K562 (cell line): Measurements from ENCODE around the gene VEZF1. TPM values are rescaled to one million over a fixed set of nuclear protein-coding genes. Genes with fewer than 3 reads are reported as not detected.

Source experiments
- ATAC-seq: fragments of 200-7000 bp; cut with Tn5 transposase; 3 replicates; pipeline ENCODE4 v1.9.1; 2020; ENCODE audit warnings: moderate library complexity
- BruUV-seq: library from RNA; stranded (reverse); fragments of 400-500 nt; replicated peaks from 2 replicates; lab custom pipeline; 2021; lab: Mats Ljungman, UMichigan
- CTCF ChIA-PET: fragments of 300-600 bp; formaldehyde crosslinking; extraction: SDS; loops from one replicate; lab custom pipeline; 2021; ENCODE audit warnings: low intra/inter-chr PET ratio; lab: Yijun Ruan, JAX
- POLR2A ChIA-PET: fragments of 300-600, 350-650 bp; sonication (Branson Sonifier 250); formaldehyde crosslinking; extraction: SDS; loops from one replicate; lab custom pipeline; 2021; ENCODE audit warnings: antibody characterized with exemption, inconsistent platforms; lab: Yijun Ruan, JAX
- DNase-seq, 4 experiments: peaks; one replicate each; pipeline versions ENCODE4 v3.0.0 to v3.0.0-alpha.2; 2011 to 2018; ENCODE audit warnings: low spot score in 3 of 4, mixed read lengths in 3 of 4; ENCODE audit errors: extremely low read depth in 1 of 4
- FAIRE-seq: peaks from 2 replicates; lab custom pipeline; 2011; peaks lifted over from hg19 to GRCh38; lab: Jason Lieb, UNC
- H2AFZ ChIP-seq: 2 replicates; pipeline ENCODE4 v1.6.0; 2011; ENCODE audit warnings: low read depth, low read length, control low read depth, inconsistent platforms
- H3K27ac ChIP-seq: fragments of 200-600 bp; 3 replicates; pipeline ENCODE4 v1.8.0; 2011; ENCODE audit warnings: low read depth, mild to moderate bottlenecking, control low read depth, inconsistent platforms, low read length, moderate library complexity, mixed read lengths; ENCODE audit errors: extremely low read depth
- H3K27me3 ChIP-seq, 2 experiments: fragments of 300-600 bp in 1 of 2; 2 replicates in 1 of 2; 3 replicates in 1 of 2; pipeline versions ENCODE4 v1.6.0 to v1.8.0; 2011; ENCODE audit warnings: inconsistent platforms in 2 of 2, low read length in 2 of 2, mild to moderate bottlenecking in 1 of 2, mixed read lengths in 1 of 2, moderate library complexity in 1 of 2; ENCODE audit not compliant: control insufficient read depth in 2 of 2, insufficient read depth in 2 of 2
- H3K36me3 ChIP-seq: fragments of 300-600 bp; 3 replicates; pipeline ENCODE4 v1.8.0; 2011; ENCODE audit warnings: mild to moderate bottlenecking, low read length, inconsistent platforms; ENCODE audit not compliant: control insufficient read depth, insufficient read depth
- H3K4me1 ChIP-seq, 2 experiments: fragments of 200-600 bp in 1 of 2; replicated peaks in 1 of 2; 2 replicates in 1 of 2; 3 replicates in 1 of 2; pipeline versions ENCODE4 v1.5.1 to v1.8.0; 2011; ENCODE audit warnings: inconsistent platforms in 2 of 2, low read length in 2 of 2, mild to moderate bottlenecking in 1 of 2, mixed read lengths in 1 of 2, moderate library complexity in 1 of 2; ENCODE audit not compliant: control insufficient read depth in 2 of 2, insufficient read depth in 2 of 2
- H3K4me2 ChIP-seq: 2 replicates; pipeline ENCODE4 v1.6.1; 2011; ENCODE audit warnings: low read length, control low read depth, inconsistent platforms, mixed read lengths; ENCODE audit not compliant: insufficient read depth
- H3K4me3 ChIP-seq: fragments of 200-600 bp; sonication (generic), shearing (Covaris generic); 2 replicates; pipeline ENCODE4 v1.5.1; 2016; ENCODE audit warnings: control low read depth, inconsistent platforms
- H3K79me2 ChIP-seq: fragments of 200-600 bp; 3 replicates; pipeline ENCODE4 v1.8.0; 2011; ENCODE audit warnings: low read length, inconsistent platforms; ENCODE audit not compliant: control insufficient read depth, insufficient read depth
- H3K9ac ChIP-seq, 2 experiments: 2 replicates each; pipeline versions ENCODE4 v1.6.0 to v1.6.1; 2011; ENCODE audit warnings: low read depth in 2 of 2, low read length in 2 of 2, control low read depth in 1 of 2, inconsistent platforms in 1 of 2, mild to moderate bottlenecking in 1 of 2, mixed read lengths in 1 of 2; ENCODE audit not compliant: insufficient read depth in 1 of 2
- H3K9me1 ChIP-seq: one replicate; pipeline ENCODE4 v1.6.0; 2011; ENCODE audit warnings: inconsistent platforms, mild to moderate bottlenecking, low read length, moderate library complexity; ENCODE audit not compliant: control insufficient read depth, insufficient read depth
- H3K9me3 ChIP-seq: replicated peaks from 2 replicates; pipeline ENCODE4 v1.5.1; 2011; ENCODE audit warnings: low read depth, low read length, inconsistent platforms; ENCODE audit not compliant: control insufficient read depth, insufficient read depth
- H4K20me1 ChIP-seq: replicated peaks from 2 replicates; pipeline ENCODE4 v1.6.1; 2011; ENCODE audit warnings: low read length, inconsistent platforms, mixed read lengths; ENCODE audit not compliant: control insufficient read depth, insufficient read depth
- CHAMP1 ChIP-seq: fragments of 450-650 bp; IDR thresholded peaks from 2 replicates; pipeline ENCODE4 v1.6.1; 2016; ENCODE audit warnings: mild to moderate bottlenecking
- CREB3 ChIP-seq: fragments of 450-650 bp; conservative IDR thresholded peaks from 2 replicates; pipeline ENCODE4 v1.6.1; 2016; ENCODE audit warnings: missing genetic modification characterization, low read depth, mild to moderate bottlenecking, missing compliant biosample characterization, moderate library complexity
- CXXC5 ChIP-seq: fragments of 250-450 bp; sonication (Bioruptor Pico); IDR thresholded peaks from 2 replicates; pipeline ENCODE4 v1.8.0; 2022; ENCODE audit warnings: inconsistent platforms, mild to moderate bottlenecking, moderate library complexity
- FOXJ3 ChIP-seq: sonication (generic); formaldehyde crosslinking; IDR thresholded peaks from 2 replicates; pipeline ENCODE4 v1.4.0; 2020; ENCODE audit warnings: mild to moderate bottlenecking, missing genetic modification reagents
- HDAC2 ChIP-seq: fragments of 450-650 bp; IDR thresholded peaks from 2 replicates; pipeline ENCODE4 v1.6.1; 2016; ENCODE audit warnings: mild to moderate bottlenecking
- KDM2B ChIP-seq: fragments of 250-450 bp; sonication (Bioruptor Pico); IDR thresholded peaks from 2 replicates; pipeline ENCODE4 v1.8.0; 2021; ENCODE audit warnings: mild to moderate bottlenecking, moderate library complexity
- KLF1 ChIP-seq: fragments of 450-650 bp; IDR thresholded peaks from 2 replicates; pipeline ENCODE4 v1.6.1; 2016; ENCODE audit warnings: missing genetic modification characterization, missing compliant biosample characterization
- NUFIP1 ChIP-seq: fragments of 450-650 bp; IDR thresholded peaks from 2 replicates; pipeline ENCODE4 v1.6.1; 2018; ENCODE audit not compliant: partially characterized antibody
- SRSF7 ChIP-seq: fragments of 200-400 bp; formaldehyde crosslinking; optimal IDR thresholded peaks from 2 replicates; pipeline ENCODE3; 2017; ENCODE audit warnings: mild to moderate bottlenecking, low read depth, low read length
- SRSF9 ChIP-seq: fragments of 200-400 bp; formaldehyde crosslinking; IDR thresholded peaks from 2 replicates; pipeline ENCODE4 v1.6.1; 2017; ENCODE audit warnings: low read depth, low read length, borderline replicate concordance
- STAT6 ChIP-seq: sonication (generic); formaldehyde crosslinking; IDR thresholded peaks from 2 replicates; pipeline ENCODE4 v1.8.1; 2023; ENCODE audit warnings: mild to moderate bottlenecking, missing genetic modification reagents
- YBX1 ChIP-seq: fragments of 450-650 bp; IDR thresholded peaks from 2 replicates; pipeline ENCODE4 v1.7.1; 2016; ENCODE audit warnings: mild to moderate bottlenecking
- ZNF398 ChIP-seq: fragments of 250-450 bp; sonication (Bioruptor Pico); IDR thresholded peaks from 2 replicates; pipeline ENCODE4 v1.8.0; 2021; ENCODE audit warnings: moderate library complexity, mild to moderate bottlenecking, inconsistent platforms
- ZNF584 ChIP-seq: fragments of 200-800 bp; sonication (Bioruptor generic); IDR thresholded peaks from 2 replicates; pipeline ENCODE4 v1.6.1; 2016; ENCODE audit warnings: low read depth, mild to moderate bottlenecking, missing genetic modification characterization, missing compliant biosample characterization
- ZNF696 ChIP-seq: fragments of 250-450 bp; sonication (Bioruptor Pico); conservative IDR thresholded peaks from 2 replicates; pipeline ENCODE4 v1.4.0; 2020; ENCODE audit warnings: mild to moderate bottlenecking, moderate library complexity
- WGBS: fragments of 100-300 bp; shearing (Covaris generic); methylation state at CpG from one replicate; pipeline ENCODE4 v1.1.6; 2016; ENCODE audit warnings: low coverage, mixed read lengths; ENCODE audit not compliant: insufficient coverage; ENCODE audit errors: missing lambda C conversion rate; 5-methylcytosine and 5-hydroxymethylcytosine counted together
- in situ Hi-C: fragments of 300-500 bp; cut with MboI; formaldehyde crosslinking; loops from 4 replicates; pipeline ENCODE4 v1.15.0; 2018; ENCODE audit warnings: inconsistent platforms, mixed read lengths
- intact Hi-C: fragments of 100-400 bp; cut with micrococcal nuclease; formaldehyde crosslinking; loops from 2 replicates; pipeline ENCODE4 v1.14.2; 2022
- polyA plus RNA-seq, 8 experiments: library from polyadenylated mRNA; depleted of rRNA in 4 of 8; stranded (reverse) in 5 of 8; unstranded in 3 of 8; fragments of >200 nt; fragmentation: Nextera tagmentation in 2 of 8; fragmentation: Illumina TruSeq in 1 of 8; extraction: Ambion mirVana in 2 of 8; extraction: Trizol in 1 of 8; gene quantifications; 2 replicates each; pipeline versions ENCODE4 v1.2.1 to v1.2.3, GENCODE V29; 2011 to 2014; ENCODE audit warnings: inconsistent platforms in 1 of 8, missing spikeins in 1 of 8
- total RNA-seq, 7 experiments: library from RNA; depleted of rRNA in 6 of 7; stranded (reverse); fragments of >200 nt in 6 of 7; fragmentation: Illumina TruSeq in 2 of 7; extraction: Trizol in 2 of 7; gene quantifications; 2 replicates each; pipeline versions ENCODE4 v1.2.1 to v1.2.3, GENCODE V29; 2011 to 2021; ENCODE audit warnings: low replicate concordance in 1 of 7

VEZF1 gene
- total and polyA plus RNA-seq, 9 of the 15 experiments (the other 6 are each of a cell fraction or from before 2014, with no cell fraction given), result 9.5 to 33.4 (median 22.1) TPM

GRCh38 chr17:57971572-57971971, 16.5 kb downstream of the VEZF1 start:
- Histone ChIP-seq H3K4me2 (no peak overlapping the region), H3K36me3 (peaks cover 35% of the 10 kb centered on the region), H3K27ac (no peak overlapping the region), H3K9me1 (no peaks in the 10 kb centered on the region), H3K4me1 (no peaks in the 10 kb centered on the region; a peak in 1 of 5 replicates), H2AFZ (no peak overlapping the region), H4K20me1 (no peaks in the 10 kb centered on the region), H3K27me3 (peaks cover 0 to 12% of the 10 kb centered on the region in 2 experiments; a peak in 3 of 5 replicates), H3K9me3 (no peaks in the 10 kb centered on the region), H3K79me2 (no peaks in the 10 kb centered on the region), H3K4me3 (no peak overlapping the region), H3K9ac (no peak overlapping the region)
- intact Hi-C loops (no loop called here), in situ Hi-C loops (no loop called here)
- POLR2A ChIA-PET, result interaction anchor here (0.9 to 3.3 kb wide), 4 partner anchors 9 to 36 kb away, joined by 3 to 11 read pairs (median 4); partner anchors contain the start of gene SRSF1
- DNase-seq, result no peak
- FAIRE-seq, result no peak
- CTCF ChIA-PET, result no interaction called here
- BruUV-seq, result no TSS peak
- WGBS, result 67% methylated on average over 10 of the region's 10 CpGs
- no peak for ATAC-seq
- no peak for TF ChIP-seq KDM2B (CRISPR knock-in tag)
- no peak for TF ChIP-seq ZNF584 (CRISPR knock-in tag)
- no peak for TF ChIP-seq STAT6 (CRISPR knock-in tag)
- TF ChIP-seq SRSF9, result no peak
- no peak for TF ChIP-seq CREB3 (tag)
- no peak for TF ChIP-seq KLF1 (tag)
- no peak for TF ChIP-seq CHAMP1
- TF ChIP-seq NUFIP1, result no peak
- TF ChIP-seq HDAC2, result no peak
- TF ChIP-seq YBX1, result no peak
- no peak for TF ChIP-seq ZNF398 (CRISPR knock-in tag)
- TF ChIP-seq FOXJ3, result no peak
- no peak for TF ChIP-seq ZNF696 (CRISPR knock-in tag)
- TF ChIP-seq SRSF7, result no peak
- no peak for TF ChIP-seq CXXC5
